ENCODE results near the gene GPR52. TPM values are rescaled to one million over a fixed set of nuclear protein-coding genes. Genes with fewer than 3 reads are reported as not detected.

Gene GPR52, protein sequence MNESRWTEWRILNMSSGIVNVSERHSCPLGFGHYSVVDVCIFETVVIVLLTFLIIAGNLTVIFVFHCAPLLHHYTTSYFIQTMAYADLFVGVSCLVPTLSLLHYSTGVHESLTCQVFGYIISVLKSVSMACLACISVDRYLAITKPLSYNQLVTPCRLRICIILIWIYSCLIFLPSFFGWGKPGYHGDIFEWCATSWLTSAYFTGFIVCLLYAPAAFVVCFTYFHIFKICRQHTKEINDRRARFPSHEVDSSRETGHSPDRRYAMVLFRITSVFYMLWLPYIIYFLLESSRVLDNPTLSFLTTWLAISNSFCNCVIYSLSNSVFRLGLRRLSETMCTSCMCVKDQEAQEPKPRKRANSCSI
- 1 to 10 TPM in 3 of 4 donors, not detected in 1; 2.2 to 5.0 (median 2.7) TPM for total RNA-seq

DNA sequence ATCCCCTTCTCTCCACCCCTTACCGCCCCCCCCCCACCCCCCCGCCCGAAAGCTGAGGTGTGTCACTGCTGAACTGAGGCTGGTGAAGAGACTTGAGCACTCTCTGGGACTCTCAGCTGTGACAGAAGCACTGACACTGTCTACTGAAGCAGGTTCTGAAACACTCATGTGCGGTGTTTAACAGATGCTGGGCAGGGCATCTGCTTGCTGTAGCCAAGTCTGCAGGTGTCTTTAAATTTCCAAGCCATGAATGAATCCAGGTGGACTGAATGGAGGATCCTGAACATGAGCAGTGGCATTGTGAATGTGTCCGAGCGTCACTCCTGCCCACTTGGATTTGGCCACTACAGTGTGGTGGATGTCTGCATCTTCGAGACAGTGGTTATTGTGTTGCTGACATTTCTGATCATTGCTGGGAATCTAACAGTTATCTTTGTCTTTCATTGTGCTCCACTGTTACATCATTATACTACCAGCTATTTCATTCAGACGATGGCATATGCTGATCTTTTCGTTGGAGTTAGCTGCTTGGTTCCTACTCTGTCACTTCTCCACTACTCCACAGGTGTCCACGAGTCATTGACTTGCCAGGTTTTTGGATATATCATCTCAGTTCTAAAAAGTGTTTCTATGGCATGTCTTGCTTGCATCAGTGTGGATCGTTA lies at the start of gene GPR52:
TSS of gene GPR52 (plus strand) at position 99 of the 665 bp plus-strand sequence. CDS start at position 247, 148 bp downstream.
- Histone ChIP-seq H3K4me3 (no peak within 1 kb of the TSS), H3K4me1 (peaks cover 0 to 10% (median 0%) of the 10 kb centered on the region in 4 donors), H3K9me3 (peaks cover 0 to 9% (median 0%) of the 10 kb centered on the region in 4 donors), H3K27me3 (no peaks in the 10 kb centered on the region), H3K27ac (no peak within 1 kb of the TSS), H3K36me3 (no peaks in the 10 kb centered on the region)
- no peak for DNase-seq (ENCODE audit: low spot score in 2 of 2)
- TF ChIP-seq POLR2A (IDR thresholded peaks at IDR 0.05) = no peak
- no peak for TF ChIP-seq EP300 (IDR thresholded peaks at IDR 0.05)
- TF ChIP-seq, protein P1, sequence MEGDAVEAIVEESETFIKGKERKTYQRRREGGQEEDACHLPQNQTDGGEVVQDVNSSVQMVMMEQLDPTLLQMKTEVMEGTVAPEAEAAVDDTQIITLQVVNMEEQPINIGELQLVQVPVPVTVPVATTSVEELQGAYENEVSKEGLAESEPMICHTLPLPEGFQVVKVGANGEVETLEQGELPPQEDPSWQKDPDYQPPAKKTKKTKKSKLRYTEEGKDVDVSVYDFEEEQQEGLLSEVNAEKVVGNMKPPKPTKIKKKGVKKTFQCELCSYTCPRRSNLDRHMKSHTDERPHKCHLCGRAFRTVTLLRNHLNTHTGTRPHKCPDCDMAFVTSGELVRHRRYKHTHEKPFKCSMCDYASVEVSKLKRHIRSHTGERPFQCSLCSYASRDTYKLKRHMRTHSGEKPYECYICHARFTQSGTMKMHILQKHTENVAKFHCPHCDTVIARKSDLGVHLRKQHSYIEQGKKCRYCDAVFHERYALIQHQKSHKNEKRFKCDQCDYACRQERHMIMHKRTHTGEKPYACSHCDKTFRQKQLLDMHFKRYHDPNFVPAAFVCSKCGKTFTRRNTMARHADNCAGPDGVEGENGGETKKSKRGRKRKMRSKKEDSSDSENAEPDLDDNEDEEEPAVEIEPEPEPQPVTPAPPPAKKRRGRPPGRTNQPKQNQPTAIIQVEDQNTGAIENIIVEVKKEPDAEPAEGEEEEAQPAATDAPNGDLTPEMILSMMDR (IDR thresholded peaks at IDR 0.05) = no peak
- WGBS, 2 donors = 75 to 77% methylated on average over 11 of the region's 11 CpGs

DNA sequence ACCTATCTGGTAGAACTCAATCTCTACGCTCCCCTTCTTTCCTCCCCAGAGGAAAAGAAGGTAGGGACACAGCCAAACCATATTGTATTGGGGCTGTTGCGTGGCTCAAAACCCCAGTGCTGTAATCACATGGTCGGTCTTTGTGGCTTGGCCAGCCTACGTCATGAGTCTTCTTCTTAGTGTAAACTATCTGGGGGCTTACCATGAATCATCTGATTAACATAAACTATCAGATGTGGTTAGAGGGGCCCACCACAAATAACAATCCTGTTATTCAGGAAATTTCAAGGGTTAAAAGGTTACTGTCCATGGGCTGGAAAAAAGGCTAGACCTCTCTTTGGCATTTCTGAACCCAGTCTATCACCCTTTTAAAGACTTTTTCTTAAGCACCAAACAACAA lies 49.5 kb upstream of the GPR52 start:
- WGBS, 2 donors = 61 to 62% methylated on average over 4 of the region's 4 CpGs
- Histone ChIP-seq H3K27ac (no peak overlapping the region), H3K9me3 (peaks cover 0 to 3% (median 0%) of the 10 kb centered on the region in 4 donors), H3K4me1 (no peaks in the 10 kb centered on the region), H3K36me3 (peaks cover 0 to 29% (median 0%) of the 10 kb centered on the region in 3 donors), H3K4me3 (no peak overlapping the region), H3K27me3 (no peaks in the 10 kb centered on the region)
- TF ChIP-seq, protein P1 (IDR thresholded peaks at IDR 0.05) = no peak
- TF ChIP-seq EP300 (IDR thresholded peaks at IDR 0.05) (no peak), POLR2A (IDR thresholded peaks at IDR 0.05) (no peak)
- DNase-seq (ENCODE audit: low spot score in 2 of 2) = no peak

DNA sequence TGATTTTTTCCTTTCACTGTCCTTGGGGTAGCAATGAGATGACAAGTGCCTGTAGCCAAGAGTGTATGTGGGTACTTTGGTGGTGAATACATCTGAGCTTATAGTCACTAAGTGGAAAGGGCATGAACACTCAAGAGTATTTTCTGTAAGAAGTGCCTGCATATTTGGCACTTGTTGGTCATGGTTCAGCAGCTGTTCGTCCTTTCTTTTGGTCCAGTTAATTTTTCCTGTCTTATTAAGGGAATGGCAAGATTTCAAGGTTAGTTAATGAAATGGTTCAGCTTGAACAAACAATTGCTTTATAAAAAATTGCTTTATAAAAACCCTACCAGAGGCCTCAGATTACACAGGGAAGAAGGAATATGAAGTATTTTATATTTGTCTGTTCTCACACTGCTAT lies 48.6 kb upstream of the GPR52 start:
- Histone ChIP-seq H3K4me1 (no peaks in the 10 kb centered on the region), H3K36me3 (peaks cover 0 to 19% (median 0%) of the 10 kb centered on the region in 3 donors), H3K27ac (no peak overlapping the region), H3K4me3 (no peak overlapping the region), H3K9me3 (peaks cover 0 to 3% (median 0%) of the 10 kb centered on the region in 4 donors), H3K27me3 (no peaks in the 10 kb centered on the region)
- 64 to 80% methylated on average over 1 of the region's 1 CpG for WGBS, 2 donors
- TF ChIP-seq POLR2A (IDR thresholded peaks at IDR 0.05) (no peak), EP300 (IDR thresholded peaks at IDR 0.05) (no peak)
- TF ChIP-seq, protein P1 (IDR thresholded peaks at IDR 0.05) = no peak
- no peak for DNase-seq (ENCODE audit: low spot score in 2 of 2)

DNA sequence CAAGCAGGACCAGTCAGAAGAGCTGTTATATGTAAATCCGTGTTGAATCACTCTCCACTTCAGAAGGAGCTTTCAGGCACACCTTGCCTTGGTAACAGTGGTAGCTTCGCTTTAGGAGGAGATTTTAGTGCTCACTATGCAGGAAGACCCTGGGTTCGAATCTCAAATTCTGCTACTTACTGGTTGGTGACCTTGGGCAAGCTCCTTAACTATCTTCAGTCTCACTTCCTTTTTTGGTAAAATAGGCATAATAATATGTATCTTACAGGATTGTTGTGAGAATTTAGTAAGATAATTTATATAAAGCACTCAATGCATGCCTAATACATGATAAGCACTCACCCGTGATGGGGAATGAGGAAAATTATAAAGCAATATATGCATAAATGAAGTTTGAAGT lies 46.7 kb upstream of the GPR52 start:
- H3K27me3 ChIP-seq = no peaks in the 10 kb centered on the region

DNA sequence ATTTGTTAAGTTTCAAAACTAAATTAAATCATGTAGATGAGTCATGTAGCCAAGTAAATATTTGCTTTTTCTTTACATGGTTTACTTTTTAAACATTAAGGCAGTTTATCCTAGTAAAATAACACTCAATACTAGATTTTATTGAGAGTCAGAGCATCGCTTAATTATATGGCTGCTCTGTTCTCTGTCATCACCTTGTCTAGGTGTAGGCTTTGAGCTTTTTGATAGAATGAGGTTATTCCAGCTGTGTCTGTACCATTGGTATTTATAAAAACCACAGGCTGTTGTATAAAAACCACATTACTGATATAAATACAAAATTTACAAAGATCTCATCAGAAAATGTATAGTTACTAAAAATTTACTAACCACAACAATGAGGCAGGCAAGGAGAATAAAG lies 42.5 kb upstream of the GPR52 start:
- peaks cover 0 to 1% (median 0%) of the 10 kb centered on the region in 3 donors for H3K36me3 ChIP-seq
- WGBS, 2 donors = 91 to 100% methylated on average over 1 of the region's 1 CpG
- no peaks in the 10 kb centered on the region for H3K9me3 ChIP-seq
- H3K4me1 ChIP-seq = no peaks in the 10 kb centered on the region
- DNase-seq (ENCODE audit: low spot score in 2 of 2) = no peak
- H3K27ac ChIP-seq = no peak overlapping the region
- no peaks in the 10 kb centered on the region for H3K27me3 ChIP-seq
- TF ChIP-seq POLR2A (IDR thresholded peaks at IDR 0.05) = no peak
- no peak overlapping the region for H3K4me3 ChIP-seq

More for the DNA sequence above, 46.7 kb upstream of the GPR52 start:
- WGBS, 2 donors = 94 to 96% methylated on average over 4 of the region's 4 CpGs
- Histone ChIP-seq H3K4me1 (no peaks in the 10 kb centered on the region), H3K36me3 (peaks cover 0 to 10% (median 0%) of the 10 kb centered on the region in 3 donors), H3K27ac (no peak overlapping the region), H3K9me3 (no peaks in the 10 kb centered on the region), H3K4me3 (no peak overlapping the region)
- DNase-seq (ENCODE audit: low spot score in 2 of 2) = no peak
- TF ChIP-seq EP300 (IDR thresholded peaks at IDR 0.05) = no peak

DNA sequence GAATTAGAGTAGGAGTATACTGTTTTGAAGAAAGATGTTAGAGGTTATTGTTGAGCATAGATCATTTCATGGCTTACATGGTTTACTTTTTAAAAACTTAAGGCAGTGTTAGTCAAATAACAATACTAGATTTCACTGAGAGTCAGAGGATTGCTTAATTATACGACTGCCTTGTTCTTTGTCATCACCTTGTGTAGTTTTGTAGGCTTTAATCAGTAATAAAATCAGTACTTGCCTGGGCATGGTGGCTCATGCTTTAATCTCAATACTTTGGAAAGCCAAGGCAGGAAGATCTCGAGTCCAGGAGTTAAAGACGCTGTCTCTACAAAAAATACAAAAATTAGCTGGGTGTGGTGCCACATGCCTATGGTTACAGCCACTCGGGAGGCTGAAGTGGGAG lies 41.3 kb upstream of the GPR52 start:
- Histone ChIP-seq H3K27ac (no peak overlapping the region), H3K4me1 (no peaks in the 10 kb centered on the region), H3K27me3 (no peaks in the 10 kb centered on the region), H3K36me3 (no peaks in the 10 kb centered on the region), H3K4me3 (no peak overlapping the region), H3K9me3 (peaks cover 0 to 5% (median 0%) of the 10 kb centered on the region in 4 donors)
- 79 to 95% methylated on average over 4 of the region's 4 CpGs for WGBS, 2 donors
- DNase-seq (ENCODE audit: low spot score in 2 of 2) = no peak
- TF ChIP-seq POLR2A (IDR thresholded peaks at IDR 0.05) (no peak), EP300 (IDR thresholded peaks at IDR 0.05) (no peak)
- TF ChIP-seq, protein P1 (IDR thresholded peaks at IDR 0.05) = no peak
